ENCODE data around the gene PLXNA4. TPM values are rescaled to one million over a fixed set of nuclear protein-coding genes. Genes with fewer than 3 reads are reported as not detected.

Gene PLXNA4
- total RNA-seq, 1 donor from 2014 or later = 0.38 TPM

- TF ChIP-seq, protein P1, sequence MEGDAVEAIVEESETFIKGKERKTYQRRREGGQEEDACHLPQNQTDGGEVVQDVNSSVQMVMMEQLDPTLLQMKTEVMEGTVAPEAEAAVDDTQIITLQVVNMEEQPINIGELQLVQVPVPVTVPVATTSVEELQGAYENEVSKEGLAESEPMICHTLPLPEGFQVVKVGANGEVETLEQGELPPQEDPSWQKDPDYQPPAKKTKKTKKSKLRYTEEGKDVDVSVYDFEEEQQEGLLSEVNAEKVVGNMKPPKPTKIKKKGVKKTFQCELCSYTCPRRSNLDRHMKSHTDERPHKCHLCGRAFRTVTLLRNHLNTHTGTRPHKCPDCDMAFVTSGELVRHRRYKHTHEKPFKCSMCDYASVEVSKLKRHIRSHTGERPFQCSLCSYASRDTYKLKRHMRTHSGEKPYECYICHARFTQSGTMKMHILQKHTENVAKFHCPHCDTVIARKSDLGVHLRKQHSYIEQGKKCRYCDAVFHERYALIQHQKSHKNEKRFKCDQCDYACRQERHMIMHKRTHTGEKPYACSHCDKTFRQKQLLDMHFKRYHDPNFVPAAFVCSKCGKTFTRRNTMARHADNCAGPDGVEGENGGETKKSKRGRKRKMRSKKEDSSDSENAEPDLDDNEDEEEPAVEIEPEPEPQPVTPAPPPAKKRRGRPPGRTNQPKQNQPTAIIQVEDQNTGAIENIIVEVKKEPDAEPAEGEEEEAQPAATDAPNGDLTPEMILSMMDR (IDR thresholded peaks at IDR 0.05; ENCODE audit: unreplicated experiment) = no peak
- H3K9me3 Mint-ChIP-seq (ENCODE audit: low read depth) = no peaks in the 10 kb centered on the region
- DNase-seq (ENCODE audit: low spot score, unreplicated experiment) = no peak
- H3K4me1 Mint-ChIP-seq (ENCODE audit: low read depth) = peaks cover 3% of the 10 kb centered on the region
- no peak overlapping the region for H3K27ac Mint-ChIP-seq
- H3K27me3 Mint-ChIP-seq = peaks cover 18% of the 10 kb centered on the region
- H3K36me3 Mint-ChIP-seq (ENCODE audit: insufficient read depth) = no peaks in the 10 kb centered on the region
- H3K4me3 Mint-ChIP-seq (ENCODE audit: low read depth) = no peak overlapping the region
Observed at GRCh38 chr7:132435016-132435990, 141.0 kb downstream of the PLXNA4 start.

- peaks cover 3% of the 10 kb centered on the region for H3K4me1 Mint-ChIP-seq (ENCODE audit: low read depth)
- no peak for DNase-seq (ENCODE audit: low spot score, unreplicated experiment)
- no peaks in the 10 kb centered on the region for H3K36me3 Mint-ChIP-seq (ENCODE audit: insufficient read depth)
- H3K27ac Mint-ChIP-seq = no peak overlapping the region
- H3K27me3 Mint-ChIP-seq = peaks cover 18% of the 10 kb centered on the region
- TF ChIP-seq, protein P1 (IDR thresholded peaks at IDR 0.05; ENCODE audit: unreplicated experiment) = no peak
- no peak overlapping the region for H3K4me3 Mint-ChIP-seq (ENCODE audit: low read depth)
- H3K9me3 Mint-ChIP-seq (ENCODE audit: low read depth) = no peaks in the 10 kb centered on the region
Observed at GRCh38 chr7:132434041-132434440, 142.2 kb downstream of the PLXNA4 start.

DNA sequence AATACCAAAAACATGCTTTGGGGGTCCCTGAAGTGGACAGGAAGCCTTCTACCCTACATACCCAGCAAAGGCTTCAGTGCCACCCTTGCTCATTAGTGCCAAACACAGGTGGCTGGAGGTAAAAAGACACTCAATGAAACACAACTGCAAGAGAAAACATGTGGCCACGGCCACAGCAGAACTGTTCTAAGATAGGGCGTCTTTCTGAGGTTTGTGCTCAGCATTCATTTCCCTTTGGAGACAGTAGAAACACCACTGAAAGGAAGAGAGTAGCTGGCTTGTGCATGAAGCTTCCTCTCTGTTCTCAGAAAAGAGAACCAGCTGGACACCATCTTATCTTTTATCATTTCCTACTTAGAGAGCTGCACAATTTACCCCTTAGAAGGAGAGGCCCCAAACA, 143.0 kb downstream of the PLXNA4 start:
- Mint-ChIP-seq H3K27me3 (peaks cover 23% of the 10 kb centered on the region), H3K9me3 (ENCODE audit: low read depth) (no peaks in the 10 kb centered on the region), H3K4me3 (ENCODE audit: low read depth) (no peak overlapping the region), H3K36me3 (ENCODE audit: insufficient read depth) (no peaks in the 10 kb centered on the region), H3K27ac (no peak overlapping the region), H3K4me1 (ENCODE audit: low read depth) (peaks cover 3% of the 10 kb centered on the region)
- TF ChIP-seq, protein P1 (IDR thresholded peaks at IDR 0.05; ENCODE audit: unreplicated experiment) = no peak
- no peak for DNase-seq (ENCODE audit: low spot score, unreplicated experiment)

DNA sequence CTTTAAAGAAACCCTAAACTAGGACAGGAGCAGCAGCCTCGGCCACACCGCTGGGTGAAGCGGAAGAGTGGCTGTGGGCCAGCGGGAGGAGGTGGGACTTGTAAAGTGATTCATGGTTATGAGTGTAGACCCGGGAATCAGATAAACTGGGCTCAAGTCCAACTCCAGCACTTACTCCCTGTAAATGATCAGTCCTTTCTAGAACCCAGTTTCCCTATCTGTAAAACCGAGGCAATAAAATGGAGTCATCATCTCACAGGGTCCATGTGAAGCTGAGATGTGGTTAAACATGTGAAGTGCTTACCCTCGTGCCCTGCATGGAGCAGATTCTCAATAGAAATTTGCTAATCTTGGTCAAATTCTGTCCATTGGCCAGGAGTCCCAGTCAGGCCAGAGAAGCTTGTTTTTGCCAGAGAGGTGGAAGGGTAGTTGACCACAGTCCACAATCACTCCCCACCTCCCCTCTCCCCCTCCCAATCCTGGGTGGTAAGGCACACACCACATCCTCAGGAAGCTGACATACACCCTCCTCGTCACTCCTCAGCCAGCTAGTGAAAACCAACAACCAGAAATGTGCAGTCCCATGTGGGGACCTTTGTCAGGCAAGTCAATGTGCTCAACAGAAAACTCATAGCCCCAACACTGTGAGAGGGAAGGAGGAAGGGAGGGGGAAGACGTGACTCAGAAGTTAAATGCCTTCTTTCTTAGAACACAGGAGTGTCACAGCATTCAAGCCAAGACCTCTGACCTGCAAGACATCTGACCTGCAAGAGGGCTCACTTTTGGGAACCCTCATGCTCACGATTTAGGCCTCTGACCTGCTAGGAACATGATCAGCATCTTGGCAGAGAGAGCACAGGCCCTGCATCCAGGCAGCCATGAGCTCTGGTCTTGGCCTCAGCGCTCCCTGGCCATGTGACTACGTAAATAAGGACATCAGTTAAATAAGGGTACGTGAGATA, 145.1 kb downstream of the PLXNA4 start:
- Mint-ChIP-seq H3K4me3 (ENCODE audit: low read depth) (no peak overlapping the region), H3K27me3 (peaks cover 25% of the 10 kb centered on the region), H3K9me3 (ENCODE audit: low read depth) (no peaks in the 10 kb centered on the region), H3K27ac (no peak overlapping the region), H3K4me1 (ENCODE audit: low read depth) (no peaks in the 10 kb centered on the region), H3K36me3 (ENCODE audit: insufficient read depth) (no peaks in the 10 kb centered on the region)
- DNase-seq (ENCODE audit: low spot score, unreplicated experiment) = no peak
- TF ChIP-seq, protein P1 (IDR thresholded peaks at IDR 0.05; ENCODE audit: unreplicated experiment) = no peak

Measured in progenitor cell of endocrine pancreas (in vitro differentiated cells).